WERI-Rb-1 (cell line): ENCODE results near the gene RBMS3.

Source experiments
- DNase-seq: peaks from one replicate; pipeline ENCODE4 v3.0.0-alpha.2; 2020
- H3K27ac ChIP-seq: fragments of 250-450 bp; sonication (Bioruptor Pico); 2 replicates; pipeline ENCODE4 v1.5.1; 2020; ENCODE audit warnings: mild to moderate bottlenecking, moderate library complexity
- H3K27me3 ChIP-seq: fragments of 250-450 bp; sonication (Bioruptor Pico); 2 replicates; pipeline ENCODE4 v1.5.1; 2021; ENCODE audit warnings: mild to moderate bottlenecking, low read depth, moderate library complexity; ENCODE audit not compliant: insufficient read depth, severe bottlenecking
- H3K36me3 ChIP-seq: fragments of 250-450 bp; sonication (Bioruptor Pico); 2 replicates; pipeline ENCODE4 v1.5.1; 2020; ENCODE audit warnings: mild to moderate bottlenecking, moderate library complexity
- H3K4me3 ChIP-seq: 2 replicates; pipeline ENCODE4 v1.5.1; 2011; ENCODE audit warnings: low read depth, mild to moderate bottlenecking, control low read depth, low read length
- H3K9me3 ChIP-seq: fragments of 250-450 bp; sonication (Bioruptor Pico); 2 replicates; pipeline ENCODE4 v1.5.1; 2021; ENCODE audit warnings: mild to moderate bottlenecking, moderate library complexity; ENCODE audit not compliant: severe bottlenecking
- CTCF ChIP-seq: IDR thresholded peaks from 2 replicates; pipeline ENCODE4 v1.5.1; 2011; ENCODE audit warnings: low read depth, mild to moderate bottlenecking, control low read depth, inconsistent platforms, low read length

RBMS3 gene

GRCh38 chr3:29887451-29887850 is 606.6 kb downstream of the RBMS3 start:
- DNase-seq, result no peak
- H3K27ac ChIP-seq, result no peak overlapping the region
- no peaks in the 10 kb centered on the region for H3K27me3 ChIP-seq
- H3K4me3 ChIP-seq, result no peak overlapping the region
- H3K9me3 ChIP-seq, result no peaks in the 10 kb centered on the region
- no peak for TF ChIP-seq CTCF
- H3K36me3 ChIP-seq, result no peaks in the 10 kb centered on the region

GRCh38 chr3:29889215-29889614 is 608.3 kb downstream of the RBMS3 start:
- TF ChIP-seq CTCF, result no peak
- Histone ChIP-seq H3K4me3 (no peak overlapping the region), H3K36me3 (no peaks in the 10 kb centered on the region), H3K9me3 (no peaks in the 10 kb centered on the region), H3K27me3 (no peaks in the 10 kb centered on the region), H3K27ac (no peak overlapping the region)
- no peak for DNase-seq

DNA sequence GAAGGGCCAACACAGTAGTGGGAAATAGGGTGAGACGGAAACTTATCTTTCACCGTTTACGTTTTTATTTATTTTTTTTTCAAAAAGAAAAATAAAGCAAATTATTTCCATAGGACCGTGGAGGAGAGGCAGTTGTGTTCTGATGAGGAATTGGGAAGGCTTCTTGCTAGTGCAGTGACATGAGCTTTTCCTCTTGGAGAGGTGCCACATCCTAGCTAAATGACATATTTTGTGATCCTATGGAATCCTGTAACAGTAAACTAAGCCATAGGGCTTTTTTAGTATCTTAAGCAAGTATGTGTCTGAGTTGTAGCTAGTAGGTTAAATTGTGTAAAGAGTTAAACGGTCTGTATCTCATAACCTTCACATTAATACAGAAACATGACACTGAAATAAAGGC is 609.9 kb downstream of the RBMS3 start:
- no peak overlapping the region for H3K4me3 ChIP-seq
- H3K27ac ChIP-seq, result no peak overlapping the region
- no peak for DNase-seq
- no peaks in the 10 kb centered on the region for H3K9me3 ChIP-seq
- no peaks in the 10 kb centered on the region for H3K27me3 ChIP-seq
- H3K36me3 ChIP-seq, result no peaks in the 10 kb centered on the region
- no peak for TF ChIP-seq CTCF

GRCh38 chr3:29892976-29893554 is 612.2 kb downstream of the RBMS3 start:
- no peaks in the 10 kb centered on the region for H3K9me3 ChIP-seq
- H3K4me3 ChIP-seq, result no peak overlapping the region
- H3K27me3 ChIP-seq, result no peaks in the 10 kb centered on the region
- H3K27ac ChIP-seq, result no peak overlapping the region
- H3K36me3 ChIP-seq, result no peaks in the 10 kb centered on the region
- DNase-seq, result no peak
- TF ChIP-seq CTCF, result no peak

- no peaks in the 10 kb centered on the region for H3K27me3 ChIP-seq
- no peaks in the 10 kb centered on the region for H3K36me3 ChIP-seq
- TF ChIP-seq CTCF, result no peak
- no peak for DNase-seq
- H3K4me3 ChIP-seq, result no peak overlapping the region
- H3K9me3 ChIP-seq, result no peaks in the 10 kb centered on the region
- no peak overlapping the region for H3K27ac ChIP-seq
Observed at GRCh38 chr3:29896856-29897255, 616.0 kb downstream of the RBMS3 start.
